ENCODE data around the gene AFF1.

DNA sequence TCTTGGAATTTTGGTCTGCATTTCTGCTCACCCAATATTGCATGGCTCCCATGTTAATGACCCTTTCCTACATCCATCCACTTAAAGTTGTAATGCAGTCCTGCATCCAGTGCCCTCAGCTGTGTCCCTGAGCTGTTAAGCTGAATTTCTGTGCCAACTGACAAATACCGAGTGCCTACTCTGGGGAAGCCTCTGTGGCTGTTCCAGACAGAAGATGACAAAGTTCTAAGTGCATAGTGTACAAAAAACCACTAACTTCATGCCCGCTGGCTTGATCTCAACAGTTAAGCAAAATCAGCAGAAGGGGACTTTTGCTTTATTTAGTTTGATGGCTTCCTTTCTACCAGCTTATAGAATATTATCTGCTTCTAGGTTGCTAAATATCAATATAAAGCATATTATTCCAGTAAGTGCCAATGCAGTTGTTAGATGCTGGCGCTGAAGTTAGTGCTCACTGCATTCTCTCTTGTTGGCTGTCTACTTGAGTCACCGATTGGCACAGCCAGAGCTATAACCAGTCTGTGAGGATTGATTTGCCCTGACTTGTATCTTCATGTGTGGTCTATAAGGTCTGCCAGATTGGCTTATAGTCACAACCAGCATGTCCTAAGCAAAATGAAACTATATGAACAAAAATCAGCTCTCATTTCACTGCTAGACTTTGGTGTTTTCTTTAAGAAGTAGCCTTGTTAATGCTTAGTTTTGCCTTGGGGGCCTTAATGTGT lies 186.7 kb downstream of the AFF1 start:
- TF ChIP-seq, protein P1, sequence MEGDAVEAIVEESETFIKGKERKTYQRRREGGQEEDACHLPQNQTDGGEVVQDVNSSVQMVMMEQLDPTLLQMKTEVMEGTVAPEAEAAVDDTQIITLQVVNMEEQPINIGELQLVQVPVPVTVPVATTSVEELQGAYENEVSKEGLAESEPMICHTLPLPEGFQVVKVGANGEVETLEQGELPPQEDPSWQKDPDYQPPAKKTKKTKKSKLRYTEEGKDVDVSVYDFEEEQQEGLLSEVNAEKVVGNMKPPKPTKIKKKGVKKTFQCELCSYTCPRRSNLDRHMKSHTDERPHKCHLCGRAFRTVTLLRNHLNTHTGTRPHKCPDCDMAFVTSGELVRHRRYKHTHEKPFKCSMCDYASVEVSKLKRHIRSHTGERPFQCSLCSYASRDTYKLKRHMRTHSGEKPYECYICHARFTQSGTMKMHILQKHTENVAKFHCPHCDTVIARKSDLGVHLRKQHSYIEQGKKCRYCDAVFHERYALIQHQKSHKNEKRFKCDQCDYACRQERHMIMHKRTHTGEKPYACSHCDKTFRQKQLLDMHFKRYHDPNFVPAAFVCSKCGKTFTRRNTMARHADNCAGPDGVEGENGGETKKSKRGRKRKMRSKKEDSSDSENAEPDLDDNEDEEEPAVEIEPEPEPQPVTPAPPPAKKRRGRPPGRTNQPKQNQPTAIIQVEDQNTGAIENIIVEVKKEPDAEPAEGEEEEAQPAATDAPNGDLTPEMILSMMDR (IDR thresholded peaks at IDR 0.05) = no peak
- TF ChIP-seq POLR2A (IDR thresholded peaks at IDR 0.05) = no peak

Measured in esophagus squamous epithelium (tissue), 4 donors.